OCI-LY1 (cell line): ENCODE results near the gene TMEM178B.

Experiments
- H2AFZ ChIP-seq: fragments of 200-600 bp; sonication (generic), shearing (Covaris generic); 2 replicates; pipeline ENCODE4 v1.6.0; 2014; ENCODE audit warnings: antibody characterized with exemption, mild to moderate bottlenecking, low read length
- H3F3A ChIP-seq: fragments of 200-600 bp; sonication (generic), shearing (Covaris generic); 2 replicates; pipeline ENCODE4 v1.6.0; 2014; ENCODE audit warnings: mild to moderate bottlenecking, antibody characterized with exemption, low read length, moderate library complexity; ENCODE audit not compliant: insufficient read depth
- H3K27ac ChIP-seq: fragments of 200-600 bp; sonication (generic); 2 replicates; pipeline ENCODE4 v1.5.1; 2014; ENCODE audit warnings: low read length, mixed run types, mild to moderate bottlenecking, low read depth; ENCODE audit not compliant: poor library complexity, severe bottlenecking
- H3K27me3 ChIP-seq: fragments of 200-600 bp; sonication (generic); 2 replicates; pipeline ENCODE4 v1.6.0; 2014; ENCODE audit warnings: antibody characterized with exemption, mild to moderate bottlenecking, low read length, moderate library complexity; ENCODE audit not compliant: insufficient read depth
- H3K36me3 ChIP-seq: fragments of 200-600 bp; sonication (generic); 2 replicates; pipeline ENCODE4 v1.6.1; 2014; ENCODE audit warnings: mild to moderate bottlenecking, antibody characterized with exemption, low read length, moderate library complexity, mixed read lengths; ENCODE audit not compliant: insufficient read depth
- H3K4me1 ChIP-seq: fragments of 200-600 bp; sonication (generic); 2 replicates; pipeline ENCODE4 v1.5.1; 2014; ENCODE audit warnings: mild to moderate bottlenecking, low read length, moderate library complexity; ENCODE audit not compliant: insufficient read depth, severe bottlenecking
- H3K4me2 ChIP-seq: fragments of 200-600 bp; sonication (generic), shearing (Covaris generic); 2 replicates; pipeline ENCODE4 v1.6.1; 2014; ENCODE audit warnings: low read length
- H3K4me3 ChIP-seq: fragments of 200-600 bp; sonication (generic); 2 replicates; pipeline ENCODE4 v1.5.1; 2014; ENCODE audit warnings: low read length, low read depth, mild to moderate bottlenecking, mixed read lengths; ENCODE audit not compliant: poor library complexity, severe bottlenecking
- H3K79me2 ChIP-seq: fragments of 200-600 bp; shearing (Covaris generic); 2 replicates; pipeline ENCODE4 v1.6.1; 2016; ENCODE audit warnings: mixed run types, low read length, mixed read lengths; ENCODE audit not compliant: insufficient read depth
- H3K9ac ChIP-seq: fragments of 200-600 bp; sonication (generic), shearing (Covaris generic); 2 replicates; pipeline ENCODE4 v1.6.1; 2014; ENCODE audit warnings: mild to moderate bottlenecking, low read length, mixed read lengths
- H3K9me2 ChIP-seq: fragments of 200-600 bp; sonication (generic), shearing (Covaris generic); 2 replicates; pipeline ENCODE4 v1.6.1; 2014; ENCODE audit warnings: low read depth, mild to moderate bottlenecking, low read length, mixed read lengths
- H3K9me3 ChIP-seq: fragments of 200-600 bp; shearing (Covaris generic); 2 replicates; pipeline ENCODE4 v1.6.1; 2014; ENCODE audit warnings: low read length, mixed read lengths
- H4K20me1 ChIP-seq: fragments of 200-600 bp; sonication (generic), shearing (Covaris generic); 2 replicates; pipeline ENCODE4 v1.6.0; 2016; ENCODE audit warnings: mild to moderate bottlenecking, low read length; ENCODE audit not compliant: insufficient read depth
- EZH2 ChIP-seq: fragments of 200-600 bp; sonication (generic), shearing (Covaris generic); IDR thresholded peaks from 2 replicates; pipeline ENCODE4 v1.8.0; 2017; ENCODE audit warnings: borderline replicate concordance, mixed run types, mild to moderate bottlenecking, antibody characterized with exemption, low read length, moderate library complexity, mixed read lengths
- TF ChIP-seq, protein P1 (sequence below): fragments of 200-600 bp; sonication (generic), shearing (Covaris generic); IDR thresholded peaks from 2 replicates; pipeline ENCODE4 v1.5.1; 2017; ENCODE audit warnings: mild to moderate bottlenecking, antibody characterized with exemption, low read length, moderate library complexity, mixed read lengths

The TMEM178B gene

GRCh38 chr7:141045842-141046620, 27.8 kb upstream of the TMEM178B start:
- Histone ChIP-seq H3K4me3 (no peak overlapping the region), H3K27me3 (no peaks in the 10 kb centered on the region), H3K4me1 (no peaks in the 10 kb centered on the region), H4K20me1 (no peaks in the 10 kb centered on the region), H3F3A (no peaks in the 10 kb centered on the region), H3K4me2 (no peak overlapping the region), H3K9ac (no peak overlapping the region), H2AFZ (no peak overlapping the region), H3K27ac (no peak overlapping the region), H3K9me3 (no peaks in the 10 kb centered on the region), H3K9me2 (no peaks in the 10 kb centered on the region), H3K36me3 (no peaks in the 10 kb centered on the region), H3K79me2 (no peaks in the 10 kb centered on the region)
- no peak for TF ChIP-seq EZH2
- TF ChIP-seq, protein P1, sequence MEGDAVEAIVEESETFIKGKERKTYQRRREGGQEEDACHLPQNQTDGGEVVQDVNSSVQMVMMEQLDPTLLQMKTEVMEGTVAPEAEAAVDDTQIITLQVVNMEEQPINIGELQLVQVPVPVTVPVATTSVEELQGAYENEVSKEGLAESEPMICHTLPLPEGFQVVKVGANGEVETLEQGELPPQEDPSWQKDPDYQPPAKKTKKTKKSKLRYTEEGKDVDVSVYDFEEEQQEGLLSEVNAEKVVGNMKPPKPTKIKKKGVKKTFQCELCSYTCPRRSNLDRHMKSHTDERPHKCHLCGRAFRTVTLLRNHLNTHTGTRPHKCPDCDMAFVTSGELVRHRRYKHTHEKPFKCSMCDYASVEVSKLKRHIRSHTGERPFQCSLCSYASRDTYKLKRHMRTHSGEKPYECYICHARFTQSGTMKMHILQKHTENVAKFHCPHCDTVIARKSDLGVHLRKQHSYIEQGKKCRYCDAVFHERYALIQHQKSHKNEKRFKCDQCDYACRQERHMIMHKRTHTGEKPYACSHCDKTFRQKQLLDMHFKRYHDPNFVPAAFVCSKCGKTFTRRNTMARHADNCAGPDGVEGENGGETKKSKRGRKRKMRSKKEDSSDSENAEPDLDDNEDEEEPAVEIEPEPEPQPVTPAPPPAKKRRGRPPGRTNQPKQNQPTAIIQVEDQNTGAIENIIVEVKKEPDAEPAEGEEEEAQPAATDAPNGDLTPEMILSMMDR = no peak

DNA sequence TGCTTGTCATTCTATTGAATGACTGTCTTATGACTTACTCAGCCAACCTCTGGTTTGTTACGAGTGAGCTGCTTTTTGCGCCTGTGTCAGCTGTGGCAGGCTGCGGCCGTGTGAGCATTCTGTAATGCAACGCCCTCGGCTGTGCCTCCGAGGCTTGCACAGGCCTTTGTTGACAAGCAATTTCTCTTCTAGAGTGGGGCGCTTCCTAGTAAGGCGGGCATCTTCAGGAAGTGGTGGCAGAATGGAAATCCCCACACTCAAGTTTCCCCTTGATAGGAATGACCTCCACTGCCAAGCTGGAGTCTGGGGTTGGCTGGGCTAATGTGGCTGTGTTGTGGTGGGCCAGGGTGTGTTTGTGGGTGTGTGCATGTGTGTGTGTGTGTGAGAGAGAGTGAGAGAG, 20.2 kb upstream of the TMEM178B start:
- no peak for TF ChIP-seq EZH2
- TF ChIP-seq, protein P1 = no peak
- no peaks in the 10 kb centered on the region for H3K36me3 ChIP-seq
- H3K9me3 ChIP-seq = no peaks in the 10 kb centered on the region
- H3K9me2 ChIP-seq = no peaks in the 10 kb centered on the region
- no peaks in the 10 kb centered on the region for H3F3A ChIP-seq
- no peak overlapping the region for H2AFZ ChIP-seq
- H3K4me3 ChIP-seq = no peak overlapping the region
- H3K4me2 ChIP-seq = no peak overlapping the region
- no peaks in the 10 kb centered on the region for H3K27me3 ChIP-seq
- H3K27ac ChIP-seq = no peak overlapping the region
- H4K20me1 ChIP-seq = no peaks in the 10 kb centered on the region
- no peaks in the 10 kb centered on the region for H3K79me2 ChIP-seq
- no peaks in the 10 kb centered on the region for H3K4me1 ChIP-seq
- no peak overlapping the region for H3K9ac ChIP-seq

DNA sequence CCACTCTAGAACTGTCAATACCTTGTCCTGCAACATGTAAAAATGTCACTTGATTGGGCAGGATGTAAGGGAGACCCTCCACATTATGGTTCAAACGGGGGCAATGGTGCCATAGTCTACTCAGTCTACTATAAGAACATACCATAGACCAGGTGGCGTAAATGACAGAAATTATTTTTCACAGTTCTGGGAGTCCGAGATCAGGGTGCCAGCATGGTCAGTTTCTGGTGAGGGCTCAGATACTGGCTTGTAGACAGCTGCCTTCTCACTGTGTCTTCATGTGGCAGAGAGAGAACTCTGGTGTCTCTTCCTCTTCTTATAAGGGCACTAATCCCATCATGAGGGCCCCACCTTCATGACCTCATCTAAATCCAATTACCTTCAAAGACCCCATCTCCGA, 18.7 kb upstream of the TMEM178B start:
- no peaks in the 10 kb centered on the region for H3K9me3 ChIP-seq
- H3K9ac ChIP-seq = no peak overlapping the region
- H4K20me1 ChIP-seq = no peaks in the 10 kb centered on the region
- H3K4me2 ChIP-seq = no peak overlapping the region
- H3K9me2 ChIP-seq = no peaks in the 10 kb centered on the region
- TF ChIP-seq, protein P1 = no peak
- no peak for TF ChIP-seq EZH2
- H3K27me3 ChIP-seq = no peaks in the 10 kb centered on the region
- H3F3A ChIP-seq = no peaks in the 10 kb centered on the region
- no peaks in the 10 kb centered on the region for H3K4me1 ChIP-seq
- H2AFZ ChIP-seq = no peak overlapping the region
- no peak overlapping the region for H3K4me3 ChIP-seq
- no peaks in the 10 kb centered on the region for H3K79me2 ChIP-seq
- no peaks in the 10 kb centered on the region for H3K36me3 ChIP-seq
- H3K27ac ChIP-seq = no peak overlapping the region
